GM18511 (cell line): ENCODE measurements around the gene UCN.
"Not testable (repeated sequence)": the region's sequence is repeated elsewhere in the genome, so short reads cannot be mapped to it uniquely, and the experiment has no call there.

Source experiments
- ATAC-seq: cut with Tn5 transposase; IDR thresholded peaks from one replicate; pipeline ENCODE4 v1.9.1; 2021; ENCODE audit warnings: mild to moderate bottlenecking, moderate library complexity; ENCODE audit not compliant: unreplicated experiment

UCN gene

GRCh38 chr2:27308359-27308881, at the start of gene UCN:
Gene UCN, minus strand, starts transcription at chr2:27308445. Its CDS starts 550 bp downstream, at chr2:27307895.
- no peak for ATAC-seq

- ATAC-seq, result peak; percentile 87
These were observed 48.3 kb upstream of the UCN start, which contains the start of gene GTF3C2 for GRCh38 chr2:27356382-27357181. Gene GTF3C2, minus strand, starts transcription at chr2:27356764. Its CDS starts 13,210 bp downstream, at chr2:27343554.

GRCh38 chr2:27356056-27356381, 47.8 kb upstream of the UCN start:
- peak; percentile 43 for ATAC-seq

- no peak for ATAC-seq
These were observed 46.3 kb upstream of the UCN start for GRCh38 chr2:27354597-27354927.

GRCh38 chr2:27353762-27354596, 45.7 kb upstream of the UCN start:
- ATAC-seq, result no peak

- ATAC-seq, result not testable (repeated sequence)
These were observed 45.1 kb upstream of the UCN start for GRCh38 chr2:27353386-27353761.

GRCh38 chr2:27351802-27352598, 43.8 kb upstream of the UCN start:
- no peak for ATAC-seq

- ATAC-seq, result no peak
These were observed 42.0 kb upstream of the UCN start for GRCh38 chr2:27350106-27350693.

GRCh38 chr2:27347641-27348040, 39.4 kb upstream of the UCN start:
- ATAC-seq, result no peak

- ATAC-seq, result no peak
These were observed 27.9 kb upstream of the UCN start for GRCh38 chr2:27336173-27336572.

GRCh38 chr2:27335311-27335710, 27.1 kb upstream of the UCN start:
- ATAC-seq, result no peak

GRCh38 chr2:27324720-27325119, 16.5 kb upstream of the UCN start:
- ATAC-seq, result no peak

- ATAC-seq, result peak; percentile 4
These were observed 15.5 kb upstream of the UCN start for GRCh38 chr2:27323596-27324285.

GRCh38 chr2:27322766-27323595, 14.7 kb upstream of the UCN start, which contains the start of gene MPV17:
Gene MPV17, minus strand, starts transcription at chr2:27323097. Its CDS starts 580 bp downstream, at chr2:27322517.
- peak; percentile 94 for ATAC-seq

GRCh38 chr2:27322301-27322765, 14.1 kb upstream of the UCN start:
- ATAC-seq, result no peak

GRCh38 chr2:27320958-27321543, 12.8 kb upstream of the UCN start:
- ATAC-seq, result no peak

GRCh38 chr2:27319839-27320238, 11.6 kb upstream of the UCN start:
- ATAC-seq, result not testable (repeated sequence)

GRCh38 chr2:27316655-27317412, 8.6 kb upstream of the UCN start:
- no peak for ATAC-seq
